NCI-H1417 treated with DMSO at 0.1 percent for 48 hours (cell line): ENCODE measurements around the gene BCOR.

Experiments
- DNase-seq: peaks from one replicate; lab custom pipeline; 2025; lab: John Stamatoyannopoulos, UW

The BCOR gene

GRCh38 chrX:40112996-40113395 lies 15.2 kb upstream of the BCOR start:
- no peak for DNase-seq

GRCh38 chrX:40111868-40112267 lies 14.1 kb upstream of the BCOR start:
- DNase-seq = no peak

GRCh38 chrX:40109288-40110008 lies 11.7 kb upstream of the BCOR start:
- no peak for DNase-seq

GRCh38 chrX:40108959-40109287 lies 11.2 kb upstream of the BCOR start:
- DNase-seq = no peak

- DNase-seq = no peak
Measured at GRCh38 chrX:40108162-40108958, 10.6 kb upstream of the BCOR start.

- peak; percentile 53 for DNase-seq
Measured at GRCh38 chrX:40107291-40108161, 9.8 kb upstream of the BCOR start.

- no peak for DNase-seq
Measured at GRCh38 chrX:40106676-40107290, 9.0 kb upstream of the BCOR start.

- DNase-seq = peak; percentile 61
Measured at GRCh38 chrX:40105835-40106675, 8.3 kb upstream of the BCOR start.

- no peak for DNase-seq
Measured at GRCh38 chrX:40104985-40105834, 7.5 kb upstream of the BCOR start.

- no peak for DNase-seq
Measured at GRCh38 chrX:40104630-40104984, 6.8 kb upstream of the BCOR start.

- DNase-seq = no peak
Measured at GRCh38 chrX:40103565-40104323, 6.0 kb upstream of the BCOR start.

GRCh38 chrX:40102393-40103381 lies 4.9 kb upstream of the BCOR start:
- DNase-seq = no peak

- no peak for DNase-seq
Measured at GRCh38 chrX:40101430-40101802, 3.7 kb upstream of the BCOR start.

GRCh38 chrX:40100537-40101429 lies 3.0 kb upstream of the BCOR start:
- no peak for DNase-seq

- DNase-seq = no peak
Measured at GRCh38 chrX:40100141-40100536, 2.4 kb upstream of the BCOR start.

- peak; percentile 39 for DNase-seq
Measured at GRCh38 chrX:40099055-40099958, 1.5 kb upstream of the BCOR start.
